DND-41 (cell line): ENCODE results near the gene CDH16.

ENCODE experiments used
- ATAC-seq: fragments of 200-7000 bp; cut with Tn5 transposase; 3 replicates; pipeline ENCODE4 v1.9.1; 2021; ENCODE audit warnings: low read depth; ENCODE audit not compliant: insufficient read depth
- DNase-seq: peaks from one replicate; pipeline ENCODE4 v3.0.0-alpha.2; 2020
- H2AFZ ChIP-seq: 2 replicates; pipeline ENCODE4 v1.6.0; 2012; ENCODE audit warnings: low read depth, low read length
- H3K27ac ChIP-seq: 2 replicates; pipeline ENCODE4 v1.5.1; 2012; ENCODE audit warnings: low read length, inconsistent platforms
- H3K27me3 ChIP-seq: fragments of 200-600 bp; sonication (generic); 2 replicates; pipeline ENCODE4 v1.6.0; 2012; ENCODE audit warnings: low read length, mild to moderate bottlenecking, inconsistent platforms; ENCODE audit not compliant: insufficient read depth, poor library complexity
- H3K36me3 ChIP-seq: 2 replicates; pipeline ENCODE4 v1.5.1; 2012; ENCODE audit warnings: low read length, inconsistent platforms; ENCODE audit not compliant: insufficient read depth
- H3K4me1 ChIP-seq: 2 replicates; pipeline ENCODE4 v1.5.1; 2012; ENCODE audit warnings: mild to moderate bottlenecking, low read length; ENCODE audit not compliant: insufficient read depth
- H3K4me2 ChIP-seq: 2 replicates; pipeline ENCODE4 v1.6.0; 2012; ENCODE audit warnings: mild to moderate bottlenecking, moderate library complexity, low read length, inconsistent platforms; ENCODE audit not compliant: insufficient read depth
- H3K4me3 ChIP-seq, 2 experiments: fragments of 200-600 bp in 1 of 2; shearing (Covaris generic) in 1 of 2; 2 replicates each; pipeline ENCODE4 v1.5.1; 2012 to 2016; ENCODE audit warnings: inconsistent platforms in 2 of 2, low read length in 2 of 2, mild to moderate bottlenecking in 2 of 2, low read depth in 1 of 2, moderate library complexity in 1 of 2
- H3K79me2 ChIP-seq: 2 replicates; pipeline ENCODE4 v1.6.0; 2012; ENCODE audit warnings: low read length, inconsistent platforms; ENCODE audit not compliant: insufficient read depth
- H3K9ac ChIP-seq: 2 replicates; pipeline ENCODE4 v1.6.0; 2012; ENCODE audit warnings: low read depth, mild to moderate bottlenecking, inconsistent platforms, low read length, moderate library complexity
- H3K9me3 ChIP-seq: 2 replicates; pipeline ENCODE4 v1.5.1; 2012; ENCODE audit warnings: low read length, moderate library complexity, mild to moderate bottlenecking, inconsistent platforms; ENCODE audit not compliant: insufficient read depth, severe bottlenecking
- H4K20me1 ChIP-seq: 2 replicates; pipeline ENCODE4 v1.6.0; 2012; ENCODE audit warnings: low read length; ENCODE audit not compliant: insufficient read depth
- EZH2 ChIP-seq: IDR thresholded peaks from 3 replicates; pipeline ENCODE4 v1.6.1; 2012; ENCODE audit warnings: borderline replicate concordance, low read depth, mild to moderate bottlenecking, moderate library complexity, low read length, inconsistent platforms; ENCODE audit not compliant: severe bottlenecking
- TF ChIP-seq, protein P1 (sequence below): IDR thresholded peaks from 2 replicates; pipeline ENCODE4 v1.5.1; 2012; ENCODE audit warnings: borderline replicate concordance, low read length, moderate library complexity, mild to moderate bottlenecking; ENCODE audit not compliant: poor library complexity, severe bottlenecking; ENCODE audit errors: extremely low read depth

Gene CDH16

DNA sequence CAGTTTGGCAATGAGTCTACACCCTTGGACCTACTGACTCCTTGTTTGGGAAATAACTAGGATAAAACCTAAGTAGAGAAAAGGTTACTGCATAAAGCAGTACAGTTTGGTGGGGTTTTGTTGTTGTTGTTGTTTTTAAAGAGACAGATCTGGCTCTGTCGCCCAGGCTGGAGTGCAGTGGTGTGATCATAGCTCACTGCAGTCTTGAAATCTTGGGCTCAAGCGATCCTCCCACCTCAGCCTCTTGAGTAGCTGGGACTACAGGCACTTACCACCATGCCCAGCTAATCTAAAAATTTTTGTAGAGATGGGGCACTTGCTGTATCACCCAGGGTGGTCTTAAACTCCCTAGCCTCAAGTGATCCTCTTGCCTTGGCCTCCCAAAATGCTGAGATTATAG is 37.1 kb downstream of the CDH16 start:
- H3K36me3 ChIP-seq, result peaks cover 41% of the 10 kb centered on the region
- H3K27me3 ChIP-seq, result no peaks in the 10 kb centered on the region
- ATAC-seq (no peak), DNase-seq (no peak)
- no peaks in the 10 kb centered on the region for H3K9me3 ChIP-seq
- H3K4me1 ChIP-seq, result peaks cover 71% of the 10 kb centered on the region
- H3K27ac ChIP-seq, result peak overlapping the region; percentile 17; the same call in 1 of the 2 replicates
- TF ChIP-seq EZH2, result no peak
- TF ChIP-seq, protein P1, sequence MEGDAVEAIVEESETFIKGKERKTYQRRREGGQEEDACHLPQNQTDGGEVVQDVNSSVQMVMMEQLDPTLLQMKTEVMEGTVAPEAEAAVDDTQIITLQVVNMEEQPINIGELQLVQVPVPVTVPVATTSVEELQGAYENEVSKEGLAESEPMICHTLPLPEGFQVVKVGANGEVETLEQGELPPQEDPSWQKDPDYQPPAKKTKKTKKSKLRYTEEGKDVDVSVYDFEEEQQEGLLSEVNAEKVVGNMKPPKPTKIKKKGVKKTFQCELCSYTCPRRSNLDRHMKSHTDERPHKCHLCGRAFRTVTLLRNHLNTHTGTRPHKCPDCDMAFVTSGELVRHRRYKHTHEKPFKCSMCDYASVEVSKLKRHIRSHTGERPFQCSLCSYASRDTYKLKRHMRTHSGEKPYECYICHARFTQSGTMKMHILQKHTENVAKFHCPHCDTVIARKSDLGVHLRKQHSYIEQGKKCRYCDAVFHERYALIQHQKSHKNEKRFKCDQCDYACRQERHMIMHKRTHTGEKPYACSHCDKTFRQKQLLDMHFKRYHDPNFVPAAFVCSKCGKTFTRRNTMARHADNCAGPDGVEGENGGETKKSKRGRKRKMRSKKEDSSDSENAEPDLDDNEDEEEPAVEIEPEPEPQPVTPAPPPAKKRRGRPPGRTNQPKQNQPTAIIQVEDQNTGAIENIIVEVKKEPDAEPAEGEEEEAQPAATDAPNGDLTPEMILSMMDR, result no peak
- peak overlapping the region; percentile 82 for H3K4me2 ChIP-seq
- peak overlapping the region; percentile 12 to 98; a peak in 3 of 4 replicates for H3K4me3 ChIP-seq
- H4K20me1 ChIP-seq, result peaks cover 36% of the 10 kb centered on the region
- peaks cover 58% of the 10 kb centered on the region for H3K79me2 ChIP-seq
- H2AFZ ChIP-seq, result no peak overlapping the region
- peak overlapping the region; percentile 97 for H3K9ac ChIP-seq

DNA sequence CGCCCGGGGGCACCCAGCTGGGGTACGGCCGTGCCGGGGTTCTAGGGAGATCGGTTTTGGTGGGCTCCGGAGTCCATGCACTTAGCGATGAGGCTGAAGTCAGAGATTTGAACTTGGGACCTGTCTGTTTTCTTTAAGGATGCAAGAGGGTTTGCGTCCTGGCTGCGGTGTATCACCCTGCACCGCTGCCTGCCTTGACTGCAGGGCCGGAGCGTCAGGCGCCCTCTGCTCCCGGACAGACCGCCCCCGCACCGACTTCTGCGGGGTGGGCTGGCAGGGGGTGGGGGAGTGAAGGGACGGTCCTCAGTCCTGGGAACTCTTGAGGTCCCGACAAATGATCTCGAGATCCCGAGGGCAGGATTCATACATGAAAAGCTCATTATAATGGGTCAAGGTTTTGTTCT is 37.7 kb downstream of the CDH16 start:
- H3K9me3 ChIP-seq, result no peaks in the 10 kb centered on the region
- H3K79me2 ChIP-seq, result peaks cover 53% of the 10 kb centered on the region
- ATAC-seq (peak; percentile 2), DNase-seq (peak; percentile 26)
- peaks cover 33% of the 10 kb centered on the region for H4K20me1 ChIP-seq
- H3K4me2 ChIP-seq, result peak overlapping the region; percentile 82
- TF ChIP-seq, protein P1, result no peak
- no peak for TF ChIP-seq EZH2
- no peaks in the 10 kb centered on the region for H3K27me3 ChIP-seq
- H2AFZ ChIP-seq, result peak overlapping the region; percentile 84
- H3K9ac ChIP-seq, result peak overlapping the region; percentile 97
- peak overlapping the region; percentile 88 for H3K27ac ChIP-seq
- H3K4me3 ChIP-seq, result peak overlapping the region; percentile 95 to 98
- peaks cover 71% of the 10 kb centered on the region for H3K4me1 ChIP-seq
- peaks cover 36% of the 10 kb centered on the region for H3K36me3 ChIP-seq

DNA sequence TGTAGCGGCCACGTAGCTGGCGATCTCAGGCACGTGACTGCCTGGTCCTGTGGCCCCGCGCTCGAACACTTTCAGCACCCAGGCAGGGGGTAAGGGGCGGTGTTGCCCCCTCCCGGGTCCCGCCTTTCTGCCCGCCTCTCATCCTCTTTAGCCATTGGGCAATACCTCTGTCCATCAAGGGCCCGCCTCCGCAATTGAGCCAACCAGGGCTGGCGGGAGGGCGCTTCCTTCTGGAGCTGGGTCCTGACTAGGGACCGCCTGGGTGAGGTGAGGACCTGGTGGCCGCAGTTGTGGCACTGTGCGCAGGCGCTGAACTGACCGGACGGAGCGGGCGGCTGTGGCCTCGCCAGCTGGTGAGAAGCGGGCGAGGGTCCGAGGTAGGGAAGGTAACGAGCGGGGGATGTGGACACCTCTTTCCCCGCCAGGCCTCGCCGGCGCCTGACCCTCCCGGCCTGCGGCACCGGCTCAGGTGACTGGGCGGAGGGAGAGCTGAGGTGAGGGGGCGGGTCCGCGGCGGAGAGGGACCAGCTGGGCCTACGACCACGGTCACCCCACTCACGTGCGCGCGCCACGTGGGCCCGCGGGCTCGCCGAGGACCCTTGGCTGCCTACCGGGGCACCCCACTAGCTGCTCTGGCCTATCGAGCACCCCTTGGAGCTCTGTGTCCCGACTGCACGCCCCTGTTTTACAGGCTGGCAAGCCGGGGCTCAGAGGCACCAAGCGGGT is 38.2 kb downstream of the CDH16 start, which contains the start of gene PDP2:
Gene PDP2, plus strand, starts transcription at position 228 of the 726 bp plus-strand sequence. CDS start 3,770 bp downstream, outside the sequence.
- Histone ChIP-seq H3K4me1 (peaks cover 66% of the 10 kb centered on the region), H3K4me2 (peak within 1 kb of the TSS; percentile 82), H3K79me2 (peaks cover 51% of the 10 kb centered on the region), H4K20me1 (peaks cover 28% of the 10 kb centered on the region), H3K4me3 (peak within 1 kb of the TSS; percentile 95 to 98), H3K9me3 (no peaks in the 10 kb centered on the region), H2AFZ (peak within 1 kb of the TSS; percentile 84), H3K36me3 (peaks cover 30% of the 10 kb centered on the region), H3K27me3 (no peaks in the 10 kb centered on the region), H3K27ac (peak within 1 kb of the TSS; percentile 88), H3K9ac (peak within 1 kb of the TSS; percentile 97)
- ATAC-seq (peak; percentile 91), DNase-seq (peak; percentile 96)
- TF ChIP-seq, protein P1, result no peak
- no peak for TF ChIP-seq EZH2
